ENCODE measurements around the gene C10orf67.
A peak's percentile ranks its signal among the peaks of the same experiment; 100 is the strongest.

GRCh38 chr10:23174977-23175512 lies 169.6 kb downstream of the C10orf67 start:
- no peak for TF ChIP-seq NRF1 (IDR thresholded peaks at IDR 0.05; ENCODE audit: low read depth, low read length)
- TF ChIP-seq CTCF (IDR thresholded peaks at IDR 0.05; ENCODE audit: control extremely low read depth in 1 of 3, insufficient read depth in 1 of 3, low read depth in 1 of 3, low read length in 3 of 3): no peak
- no peak for TF ChIP-seq USF2 (IDR thresholded peaks at IDR 0.05; ENCODE audit: low read length)
- TF ChIP-seq TBP (IDR thresholded peaks at IDR 0.05; ENCODE audit: low read depth, low read length): no peak
- no peak for TF ChIP-seq ZNF274 (IDR thresholded peaks at IDR 0.05; ENCODE audit: borderline replicate concordance, extremely low read depth, low read length)
- TF ChIP-seq JUN (IDR thresholded peaks at IDR 0.05; ENCODE audit: low read depth, low read length): no peak
- TF ChIP-seq YY1 (IDR thresholded peaks at IDR 0.05; ENCODE audit: low read depth, low read length): no peak
- TF ChIP-seq GABPA (IDR thresholded peaks at IDR 0.05; ENCODE audit: borderline replicate concordance, insufficient read depth, low read length): no peak
- TF ChIP-seq EZH2 (IDR thresholded peaks at IDR 0.05; ENCODE audit: low read depth, low read length, severe bottlenecking): peak; percentile 42
- TF ChIP-seq SRF (IDR thresholded peaks at IDR 0.05; ENCODE audit: low read depth, low read length): no peak

All from H1 (cell line).